Suppressor macrophage (primary cell): ENCODE measurements around the gene SLC52A1.
"Not testable (repeated sequence)": the region's sequence is repeated elsewhere in the genome, so short reads cannot be mapped to it uniquely, and the experiment has no call there.

ENCODE experiments used
- DNase-seq, 4 experiments: peaks; one replicate each; pipeline ENCODE4 v3.0.0-alpha.2; 2020 to 2022

The SLC52A1 gene

GRCh38 chr17:5030168-5030567 lies 5.1 kb downstream of the SLC52A1 start:
- DNase-seq: not testable (repeated sequence)

- DNase-seq: peak in 2 of 4 experiments; percentile 14 to 24
Observed at GRCh38 chr17:5027916-5028315, 7.3 kb downstream of the SLC52A1 start.

GRCh38 chr17:5027299-5027698 lies 7.9 kb downstream of the SLC52A1 start:
- no peak for DNase-seq

- no peak for DNase-seq
Observed at GRCh38 chr17:5024604-5025003, 10.6 kb downstream of the SLC52A1 start.

GRCh38 chr17:5023588-5024147 lies 11.6 kb downstream of the SLC52A1 start:
- no peak for DNase-seq

- DNase-seq: no peak
Observed at GRCh38 chr17:5022171-5022711, 13.0 kb downstream of the SLC52A1 start.

GRCh38 chr17:5020502-5021023 lies 14.7 kb downstream of the SLC52A1 start:
- DNase-seq: no peak

GRCh38 chr17:5019475-5019956 lies 15.7 kb downstream of the SLC52A1 start:
- DNase-seq: peak in 3 of 4 experiments; percentile 28 to 36 (median 31)

GRCh38 chr17:5014357-5014756 lies 20.9 kb downstream of the SLC52A1 start:
- no peak for DNase-seq

- DNase-seq: peak in 2 of 4 experiments; percentile 51 to 73
Observed at GRCh38 chr17:5011928-5012327, 23.3 kb downstream of the SLC52A1 start.

GRCh38 chr17:5003214-5003867 lies 31.9 kb downstream of the SLC52A1 start:
- DNase-seq: no peak

GRCh38 chr17:5002121-5002788 lies 33.0 kb downstream of the SLC52A1 start:
- DNase-seq: no peak

GRCh38 chr17:5000237-5000639 lies 35.0 kb downstream of the SLC52A1 start:
- no peak for DNase-seq

- no peak for DNase-seq
Observed at GRCh38 chr17:4999430-5000093, 35.7 kb downstream of the SLC52A1 start.

- DNase-seq: peak in 2 of 4 experiments; percentile 15 to 21
Observed at GRCh38 chr17:4998732-4999429, 36.3 kb downstream of the SLC52A1 start.

- no peak for DNase-seq
Observed at GRCh38 chr17:4998027-4998731, 37.0 kb downstream of the SLC52A1 start.

- DNase-seq: peak; percentile 93 to 97 (median 95)
Observed at GRCh38 chr17:4997302-4998026, 37.8 kb downstream of the SLC52A1 start, which contains the start of the genes INCA1 and KIF1C. Gene INCA1, minus strand, starts transcription at chr17:4997522. Its CDS starts 3,085 bp downstream, at chr17:4994437. Gene KIF1C, plus strand, starts transcription at chr17:4997950. Its CDS starts 2,297 bp downstream, at chr17:5000247.

GRCh38 chr17:4994081-4994595 lies 41.1 kb downstream of the SLC52A1 start:
- no peak for DNase-seq

- DNase-seq: peak in 3 of 4 experiments; percentile 38 to 42 (median 38)
Observed at GRCh38 chr17:4987767-4988567, 47.3 kb downstream of the SLC52A1 start.
